WTC11 (cell line): Measurements from ENCODE around the gene ZNF521.

Experiments used
- ATF2 ChIP-seq: sonication (generic); formaldehyde crosslinking; IDR thresholded peaks from 2 replicates; pipeline ENCODE4 v1.8.1; 2022; ENCODE audit warnings: low read depth, missing genetic modification reagents, borderline replicate concordance
- GRHL2 ChIP-seq: fragments of 250-450 bp; sonication (Bioruptor Pico); IDR thresholded peaks from 2 replicates; pipeline ENCODE4 v1.8.0; 2022; ENCODE audit warnings: mild to moderate bottlenecking, moderate library complexity; ENCODE audit not compliant: insufficient replicate concordance, severe bottlenecking
- MAX ChIP-seq: sonication (generic); formaldehyde crosslinking; IDR thresholded peaks from 2 replicates; pipeline ENCODE4 v1.8.0; 2022; ENCODE audit warnings: mild to moderate bottlenecking, missing genetic modification reagents
- NR1H2 ChIP-seq: sonication (generic); formaldehyde crosslinking; IDR thresholded peaks from 2 replicates; pipeline ENCODE4 v1.9.0; 2021; ENCODE audit warnings: mild to moderate bottlenecking, moderate library complexity, missing genetic modification reagents
- NR2C2 ChIP-seq: sonication (generic); formaldehyde crosslinking; IDR thresholded peaks from 2 replicates; pipeline ENCODE4 v1.8.0; 2022; ENCODE audit warnings: mild to moderate bottlenecking, missing genetic modification reagents
- TEAD4 ChIP-seq: sonication (generic); formaldehyde crosslinking; IDR thresholded peaks from 2 replicates; pipeline ENCODE4 v1.8.0; 2022; ENCODE audit warnings: mild to moderate bottlenecking, missing genetic modification reagents
- ZSCAN18 ChIP-seq: fragments of 250-450 bp; sonication (Bioruptor Pico); IDR thresholded peaks from 2 replicates; pipeline ENCODE4 v2.1.2; 2022; ENCODE audit warnings: mild to moderate bottlenecking, moderate library complexity
- TF ChIP-seq, protein P1 (sequence below): fragments of 200-600 bp; IDR thresholded peaks from 2 replicates; pipeline ENCODE4 v1.8.0; 2022; ENCODE audit warnings: antibody characterized with exemption

DNA sequence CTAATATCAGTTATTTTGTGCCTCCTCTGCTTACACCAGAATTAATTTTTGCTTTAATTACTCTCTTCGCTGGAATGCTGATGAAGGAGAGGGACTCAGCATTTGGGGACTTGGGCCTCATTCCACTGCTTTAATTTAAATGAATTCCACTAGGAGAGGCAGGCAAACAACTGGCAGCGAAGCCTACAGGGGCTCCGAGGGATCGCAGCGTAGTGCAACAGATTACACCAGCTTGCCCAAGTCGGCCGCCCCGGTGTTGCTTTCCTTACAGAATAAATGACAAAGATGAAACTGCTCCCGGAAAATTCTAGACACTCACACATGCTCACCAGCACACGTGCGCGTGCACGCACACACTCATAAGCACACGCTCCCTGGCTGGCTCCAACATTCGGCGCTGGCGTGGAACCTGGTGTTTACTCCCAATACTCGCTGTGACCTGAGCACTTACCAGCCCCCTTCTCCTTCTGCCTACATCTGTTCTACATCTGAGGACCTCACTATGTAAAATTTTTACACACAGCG lies 175.4 kb downstream of the ZNF521 start:
- TF ChIP-seq NR1H2 (CRISPR knock-in tag): no peak
- TF ChIP-seq MAX: no peak
- TF ChIP-seq, protein P1, sequence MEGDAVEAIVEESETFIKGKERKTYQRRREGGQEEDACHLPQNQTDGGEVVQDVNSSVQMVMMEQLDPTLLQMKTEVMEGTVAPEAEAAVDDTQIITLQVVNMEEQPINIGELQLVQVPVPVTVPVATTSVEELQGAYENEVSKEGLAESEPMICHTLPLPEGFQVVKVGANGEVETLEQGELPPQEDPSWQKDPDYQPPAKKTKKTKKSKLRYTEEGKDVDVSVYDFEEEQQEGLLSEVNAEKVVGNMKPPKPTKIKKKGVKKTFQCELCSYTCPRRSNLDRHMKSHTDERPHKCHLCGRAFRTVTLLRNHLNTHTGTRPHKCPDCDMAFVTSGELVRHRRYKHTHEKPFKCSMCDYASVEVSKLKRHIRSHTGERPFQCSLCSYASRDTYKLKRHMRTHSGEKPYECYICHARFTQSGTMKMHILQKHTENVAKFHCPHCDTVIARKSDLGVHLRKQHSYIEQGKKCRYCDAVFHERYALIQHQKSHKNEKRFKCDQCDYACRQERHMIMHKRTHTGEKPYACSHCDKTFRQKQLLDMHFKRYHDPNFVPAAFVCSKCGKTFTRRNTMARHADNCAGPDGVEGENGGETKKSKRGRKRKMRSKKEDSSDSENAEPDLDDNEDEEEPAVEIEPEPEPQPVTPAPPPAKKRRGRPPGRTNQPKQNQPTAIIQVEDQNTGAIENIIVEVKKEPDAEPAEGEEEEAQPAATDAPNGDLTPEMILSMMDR: no peak
- no peak for TF ChIP-seq TEAD4 (CRISPR knock-in tag)
- TF ChIP-seq ZSCAN18 (CRISPR knock-in tag): no peak
- TF ChIP-seq ATF2 (CRISPR knock-in tag): no peak
- TF ChIP-seq GRHL2 (CRISPR knock-in tag): no peak
- no peak for TF ChIP-seq NR2C2
